IPS DF 6.9 (cell line): ENCODE results near the gene TPSG1.

Source experiments
- DNase-seq: peaks from one replicate; pipeline ENCODE4 v3.0.0-alpha.2; 2013; ENCODE audit warnings: low read depth, low spot score
- H3K27ac ChIP-seq: one replicate; pipeline ENCODE4 v1.5.1; 2013; ENCODE audit warnings: low read length, control low read depth
- H3K27me3 ChIP-seq: 2 replicates; pipeline ENCODE4 v1.6.1; 2013; ENCODE audit warnings: mild to moderate bottlenecking, low read length; ENCODE audit not compliant: control insufficient read depth, insufficient read depth
- H3K36me3 ChIP-seq: 2 replicates; pipeline ENCODE4 v1.6.1; 2013; ENCODE audit warnings: low read length; ENCODE audit not compliant: control insufficient read depth, insufficient read depth
- H3K4me1 ChIP-seq: 2 replicates; pipeline ENCODE4 v1.6.1; 2013; ENCODE audit warnings: low read length; ENCODE audit not compliant: control insufficient read depth, insufficient read depth
- H3K4me3 ChIP-seq: 2 replicates; pipeline ENCODE4 v1.5.1; 2013; ENCODE audit warnings: mild to moderate bottlenecking, low read length
- H3K9me3 ChIP-seq: 2 replicates; pipeline ENCODE4 v1.6.1; 2013; ENCODE audit warnings: low read length, inconsistent platforms; ENCODE audit not compliant: control insufficient read depth, insufficient read depth
- WGBS: extraction: QIAGEN DNeasy Blood & Tissue Kit; methylation state at CpG from one replicate; pipeline ENCODE4 v1.1.7; 2013; ENCODE audit warnings: mixed read lengths, missing lambda C conversion rate; ENCODE audit not compliant: insufficient read length, insufficient coverage; 5-methylcytosine and 5-hydroxymethylcytosine counted together

TPSG1 gene

DNA sequence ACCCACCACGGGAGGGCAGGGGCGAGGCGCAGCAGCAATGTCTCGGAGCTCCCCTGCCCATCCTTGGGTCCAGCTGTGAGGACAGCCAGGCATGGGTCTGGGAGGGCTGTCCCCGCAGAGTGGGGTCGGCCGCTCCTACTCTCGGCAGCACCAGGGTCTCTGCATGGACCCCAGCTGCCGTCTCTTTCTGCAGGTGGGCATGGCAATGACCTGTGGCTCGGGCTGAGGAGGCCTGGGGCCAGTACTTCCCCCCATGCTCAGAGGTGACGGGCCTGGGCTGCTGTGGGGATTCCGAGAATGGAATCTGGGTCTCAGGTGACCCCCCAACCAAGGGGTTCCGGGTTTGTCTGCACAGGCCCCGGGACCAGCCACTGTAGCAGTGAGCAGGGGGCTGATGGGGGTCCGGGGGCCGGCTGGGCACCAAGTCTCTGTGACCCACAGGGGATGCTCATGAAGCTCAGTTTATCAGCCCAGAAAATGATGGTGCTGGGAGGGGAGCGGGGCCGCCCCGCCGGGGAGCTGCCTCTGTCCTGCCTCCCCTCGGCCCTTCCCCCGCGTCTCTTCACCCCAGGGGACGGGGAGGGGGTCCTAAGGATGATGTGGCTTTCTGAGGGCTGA is 48.7 kb downstream of the TPSG1 start:
- Histone ChIP-seq H3K36me3 (peaks cover 2% of the 10 kb centered on the region; the same call in 1 of the 2 replicates), H3K4me1 (peaks cover 1% of the 10 kb centered on the region; the same call in 1 of the 2 replicates), H3K4me3 (no peak overlapping the region), H3K27me3 (no peaks in the 10 kb centered on the region), H3K27ac (no peak overlapping the region), H3K9me3 (no peaks in the 10 kb centered on the region)
- no CpG with 5 or more reads among the region's 24 CpGs for WGBS
- DNase-seq, result no peak

DNA sequence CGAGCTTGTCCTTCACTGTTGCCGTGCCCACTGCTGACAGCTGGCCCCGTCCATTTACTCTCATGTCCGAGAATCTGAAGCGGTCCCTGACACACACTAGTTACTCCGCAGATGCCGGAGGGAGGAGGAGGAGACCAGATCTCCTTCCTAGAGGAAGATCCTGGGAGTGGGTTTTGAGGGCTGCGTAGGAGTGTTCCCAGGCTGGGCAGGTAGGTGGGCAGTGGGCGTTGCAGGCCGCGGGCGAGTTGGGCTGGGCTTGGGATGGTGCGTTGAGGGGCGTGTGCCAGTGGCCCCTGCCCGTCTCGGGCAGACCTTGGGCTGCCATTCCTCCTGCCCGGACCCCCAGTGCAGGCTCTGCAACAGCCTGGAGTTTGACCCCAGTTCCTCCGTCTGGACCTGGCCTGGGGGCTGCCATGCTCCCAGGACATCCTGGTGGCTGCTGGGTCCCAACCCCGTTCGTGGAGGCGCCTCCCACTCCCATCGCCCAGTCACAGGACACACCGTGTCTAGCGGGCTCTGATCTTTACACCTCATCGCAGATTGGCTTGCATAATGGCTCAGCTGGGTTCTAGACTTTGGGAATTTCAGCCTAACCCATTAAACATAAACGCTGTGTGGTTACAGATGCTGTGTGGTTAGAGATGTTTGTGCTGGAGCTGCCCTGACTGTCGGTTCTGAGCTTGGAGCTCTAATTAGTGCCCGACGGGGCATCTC is 49.3 kb downstream of the TPSG1 start:
- Histone ChIP-seq H3K4me3 (no peak overlapping the region), H3K9me3 (no peaks in the 10 kb centered on the region), H3K36me3 (peaks cover 2% of the 10 kb centered on the region; the same call in 1 of the 2 replicates), H3K27me3 (no peaks in the 10 kb centered on the region), H3K4me1 (peaks cover 1% of the 10 kb centered on the region; the same call in 1 of the 2 replicates), H3K27ac (no peak overlapping the region)
- WGBS, result no CpG with 5 or more reads among the region's 29 CpGs
- no peak for DNase-seq

DNA sequence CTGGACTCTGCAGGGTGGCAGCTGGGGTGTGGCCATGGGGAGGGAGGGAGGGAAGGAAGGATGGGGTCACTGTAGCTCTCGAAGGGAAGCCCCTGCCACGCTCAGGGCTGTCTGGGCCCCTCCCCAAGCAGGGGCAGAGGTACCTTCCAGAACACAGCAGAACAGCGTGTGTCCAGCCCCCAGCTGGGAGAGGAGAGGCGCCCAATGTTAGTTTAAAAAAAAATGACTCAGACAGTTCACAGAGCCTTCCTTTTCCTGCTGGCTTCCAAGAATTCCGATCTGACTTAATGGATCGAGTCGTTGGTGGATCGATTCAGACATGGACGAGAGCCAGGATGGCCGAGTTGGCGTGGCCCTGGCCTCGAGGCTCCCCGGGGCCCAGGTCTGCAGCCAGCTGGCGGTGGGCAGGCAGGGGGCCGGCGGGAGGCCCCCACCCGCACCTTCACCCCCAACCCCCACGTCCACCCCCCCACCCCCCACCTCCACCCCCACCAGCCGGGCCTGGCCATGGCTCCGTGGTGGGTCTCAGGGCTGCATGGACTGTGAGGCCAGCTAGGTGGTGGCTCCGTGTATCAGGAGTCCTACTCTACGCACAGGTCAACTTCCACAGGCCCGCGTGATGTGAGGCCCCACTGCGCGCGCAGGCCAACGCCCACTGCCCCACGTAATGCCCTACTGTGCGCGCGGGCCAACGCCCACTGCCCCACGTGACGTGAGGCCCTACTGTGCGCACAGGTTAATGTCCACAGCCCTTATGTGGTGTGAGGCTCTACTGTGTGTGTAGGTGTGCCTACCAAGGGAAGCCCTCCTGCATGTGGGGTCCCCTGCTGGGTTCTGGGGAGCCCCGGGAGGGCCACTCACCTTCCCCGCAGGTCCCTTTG is 50.4 kb downstream of the TPSG1 start:
- Histone ChIP-seq H3K27ac (no peak overlapping the region), H3K4me3 (no peak overlapping the region), H3K9me3 (no peaks in the 10 kb centered on the region), H3K4me1 (peaks cover 1% of the 10 kb centered on the region; the same call in 1 of the 2 replicates), H3K36me3 (peaks cover 2% of the 10 kb centered on the region; the same call in 1 of the 2 replicates), H3K27me3 (no peaks in the 10 kb centered on the region)
- no peak for DNase-seq
- no CpG with 5 or more reads among the region's 38 CpGs for WGBS

DNA sequence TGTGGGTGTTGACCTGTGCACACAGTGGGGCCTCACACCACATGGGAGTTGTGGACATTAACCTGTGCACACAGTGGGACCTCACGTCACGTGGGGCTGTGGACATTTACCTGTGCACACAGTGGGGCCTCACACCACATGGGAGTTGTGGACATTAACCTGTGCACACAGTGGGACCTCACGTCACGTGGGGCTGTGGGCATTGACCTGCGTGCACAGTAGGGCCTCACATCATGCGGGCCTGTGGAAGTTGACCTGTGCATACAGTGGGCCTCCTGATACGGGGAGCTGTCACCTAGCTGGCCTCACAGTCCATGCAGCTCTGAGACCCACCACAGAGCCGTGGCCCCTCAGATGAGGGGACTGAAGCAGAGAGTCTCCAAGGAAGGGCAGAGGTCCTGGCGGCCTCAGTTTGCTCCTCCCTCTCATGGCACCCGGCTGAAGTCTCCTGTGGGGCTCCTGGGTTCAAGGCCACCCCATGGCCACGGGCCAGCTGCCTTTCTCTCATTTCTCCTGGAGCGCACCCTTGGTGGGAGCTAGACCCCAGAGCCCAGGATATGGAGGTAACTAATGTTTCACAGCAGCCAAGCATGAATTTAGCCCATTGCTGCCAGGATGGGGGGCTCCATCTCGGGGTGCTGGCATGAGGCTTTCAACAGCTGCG is 51.1 kb downstream of the TPSG1 start:
- peaks cover 2% of the 10 kb centered on the region; the same call in 1 of the 2 replicates for H3K36me3 ChIP-seq
- H3K4me3 ChIP-seq, result no peak overlapping the region
- WGBS, result no CpG with 5 or more reads among the region's 14 CpGs
- no peaks in the 10 kb centered on the region for H3K9me3 ChIP-seq
- DNase-seq, result no peak
- H3K4me1 ChIP-seq, result peaks cover 1% of the 10 kb centered on the region; the same call in 1 of the 2 replicates
- H3K27me3 ChIP-seq, result no peaks in the 10 kb centered on the region
- no peak overlapping the region for H3K27ac ChIP-seq

DNA sequence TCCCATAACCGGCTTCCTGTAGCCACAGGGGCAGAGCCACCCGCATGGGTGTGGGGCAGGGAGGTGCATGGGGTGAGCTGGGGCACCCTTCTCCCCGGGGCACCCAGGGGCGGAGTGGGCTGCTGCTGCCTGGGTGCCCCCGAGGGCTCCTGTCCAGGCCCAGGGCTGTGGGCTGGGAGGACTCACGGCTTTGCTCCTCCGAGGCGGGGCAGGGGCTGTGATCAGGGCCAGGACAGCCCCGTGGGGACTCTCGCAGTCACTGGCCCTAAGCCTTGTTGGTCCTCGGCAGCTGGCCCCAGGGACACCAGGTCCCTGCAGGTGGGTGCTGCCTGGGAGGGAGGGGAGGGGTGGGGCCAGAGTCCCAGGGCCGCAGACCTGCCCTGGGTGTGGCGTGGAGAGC is 52.4 kb downstream of the TPSG1 start:
- no peak overlapping the region for H3K27ac ChIP-seq
- H3K36me3 ChIP-seq, result peaks cover 2% of the 10 kb centered on the region; the same call in 1 of the 2 replicates
- no peaks in the 10 kb centered on the region for H3K9me3 ChIP-seq
- no peak for DNase-seq
- H3K4me3 ChIP-seq, result no peak overlapping the region
- H3K4me1 ChIP-seq, result peaks cover 1% of the 10 kb centered on the region; the same call in 1 of the 2 replicates
- no peaks in the 10 kb centered on the region for H3K27me3 ChIP-seq
- WGBS, result no CpG with 5 or more reads among the region's 13 CpGs

DNA sequence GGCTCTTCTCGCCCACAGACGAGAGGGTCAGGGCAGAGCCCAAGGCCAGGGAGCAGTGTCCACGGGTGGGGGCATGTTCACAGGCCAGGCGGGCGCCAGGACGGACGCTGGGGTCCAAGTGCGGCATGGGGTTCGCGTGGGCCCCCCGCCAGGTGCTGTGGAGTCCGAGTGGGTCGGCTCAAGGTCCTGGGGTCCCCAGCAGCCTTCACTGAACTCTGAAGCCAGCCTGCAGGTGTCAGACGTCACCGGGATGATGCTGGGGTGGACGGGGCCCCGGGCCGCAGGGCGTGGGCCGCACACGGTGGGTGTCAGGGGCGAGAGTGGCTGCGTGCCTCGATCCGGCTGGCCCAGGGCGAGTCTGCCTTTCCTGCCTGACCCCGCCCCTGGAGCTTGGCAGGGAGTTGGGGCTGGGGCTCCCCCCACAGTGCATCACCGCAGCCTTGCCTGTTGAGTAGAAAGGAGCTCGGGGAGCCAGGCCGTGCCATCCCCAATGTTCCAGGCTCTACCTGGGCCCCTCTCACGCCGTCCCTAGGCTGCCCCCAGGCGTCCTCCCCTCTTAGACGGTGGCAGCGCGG is 53.1 kb downstream of the TPSG1 start:
- Histone ChIP-seq H3K27me3 (no peaks in the 10 kb centered on the region), H3K36me3 (peaks cover 2% of the 10 kb centered on the region; the same call in 1 of the 2 replicates), H3K27ac (no peak overlapping the region), H3K4me3 (no peak overlapping the region), H3K4me1 (peaks cover 1% of the 10 kb centered on the region; the same call in 1 of the 2 replicates), H3K9me3 (no peaks in the 10 kb centered on the region)
- WGBS, result no CpG with 5 or more reads among the region's 36 CpGs
- no peak for DNase-seq
